H9 (cell line): ENCODE data around the gene TUSC7. TPM values are rescaled to one million over a fixed set of nuclear protein-coding genes. Genes with fewer than 3 reads are reported as not detected.

Experiments
- DNase-seq: peaks from one replicate; pipeline ENCODE4 v3.0.0-alpha.2; 2017
- H2AFZ ChIP-seq: one replicate; pipeline ENCODE4 v1.6.1; 2013; ENCODE audit warnings: mild to moderate bottlenecking, low read length, control low read depth, moderate library complexity
- H2AK5ac ChIP-seq: 2 replicates; pipeline ENCODE4 v1.6.1; 2013; ENCODE audit warnings: low read length, control low read depth, mixed read lengths; ENCODE audit not compliant: insufficient read length
- H2BK120ac ChIP-seq: one replicate; pipeline ENCODE4 v1.6.1; 2013; ENCODE audit warnings: low read depth, mild to moderate bottlenecking, low read length, control low read depth, inconsistent platforms; ENCODE audit not compliant: poor library complexity, severe bottlenecking
- H2BK12ac ChIP-seq: 2 replicates; pipeline ENCODE4 v1.6.1; 2013; ENCODE audit warnings: low read length, control low read depth, mixed read lengths, low read depth; ENCODE audit not compliant: insufficient read length
- H2BK15ac ChIP-seq: 2 replicates; pipeline ENCODE4 v1.6.1; 2013; ENCODE audit warnings: low read depth, low read length, control low read depth
- H2BK20ac ChIP-seq: one replicate; pipeline ENCODE4 v1.6.1; 2013; ENCODE audit warnings: low read depth, mild to moderate bottlenecking, low read length, control low read depth, inconsistent platforms; ENCODE audit not compliant: poor library complexity, severe bottlenecking
- H2BK5ac ChIP-seq: 2 replicates; pipeline ENCODE4 v1.6.1; 2013; ENCODE audit warnings: low read length, control low read depth, mixed read lengths; ENCODE audit not compliant: insufficient read length
- H3K14ac ChIP-seq: 2 replicates; pipeline ENCODE4 v1.6.1; 2013; ENCODE audit warnings: low read length, control low read depth; ENCODE audit not compliant: insufficient read depth
- H3K18ac ChIP-seq: 2 replicates; pipeline ENCODE4 v1.6.1; 2013; ENCODE audit warnings: low read depth, mild to moderate bottlenecking, mixed read lengths, low read length, control low read depth; ENCODE audit not compliant: insufficient read length
- H3K23ac ChIP-seq: 2 replicates; pipeline ENCODE4 v1.6.1; 2013; ENCODE audit warnings: low read length, control low read depth, mixed read lengths, low read depth; ENCODE audit not compliant: insufficient read length
- H3K23me2 ChIP-seq: 2 replicates; pipeline ENCODE4 v1.6.1; 2013; ENCODE audit warnings: low read depth, mild to moderate bottlenecking, mixed read lengths, low read length, control low read depth; ENCODE audit not compliant: insufficient read length, poor library complexity, severe bottlenecking
- H3K27ac ChIP-seq: 2 replicates; pipeline ENCODE4 v1.5.1; 2013; ENCODE audit warnings: low read length, control low read depth, mixed read lengths, low read depth; ENCODE audit not compliant: insufficient read length
- H3K27me3 ChIP-seq: 2 replicates; pipeline ENCODE4 v1.6.1; 2013; ENCODE audit warnings: low read length, control low read depth, inconsistent platforms; ENCODE audit not compliant: insufficient read depth
- H3K4ac ChIP-seq: 2 replicates; pipeline ENCODE4 v1.6.1; 2013; ENCODE audit warnings: low read depth, mild to moderate bottlenecking, control low read depth, inconsistent platforms, low read length, moderate library complexity
- H3K4me1 ChIP-seq: 2 replicates; pipeline ENCODE4 v1.6.1; 2013; ENCODE audit warnings: low read length, control low read depth, inconsistent platforms; ENCODE audit not compliant: insufficient read depth
- H3K4me2 ChIP-seq: 2 replicates; pipeline ENCODE4 v1.6.1; 2013; ENCODE audit warnings: low read length, control low read depth, mixed read lengths; ENCODE audit not compliant: insufficient read length, insufficient read depth
- H3K56ac ChIP-seq: 2 replicates; pipeline ENCODE4 v1.6.1; 2013; ENCODE audit warnings: low read depth, mild to moderate bottlenecking, mixed read lengths, low read length, control low read depth; ENCODE audit not compliant: insufficient read length
- H3K79me1 ChIP-seq: 2 replicates; pipeline ENCODE4 v1.6.1; 2013; ENCODE audit warnings: low read depth, mild to moderate bottlenecking, moderate library complexity, low read length, control low read depth, inconsistent platforms; ENCODE audit not compliant: insufficient read depth, poor library complexity, severe bottlenecking
- H3K79me2 ChIP-seq: 2 replicates; pipeline ENCODE4 v1.6.1; 2013; ENCODE audit warnings: low read length, control low read depth, inconsistent platforms; ENCODE audit not compliant: insufficient read depth
- H3K9ac ChIP-seq: 2 replicates; pipeline ENCODE4 v1.6.1; 2013; ENCODE audit warnings: low read length, control low read depth, mixed read lengths; ENCODE audit not compliant: insufficient read length; ENCODE audit errors: extremely low read depth
- H3K9me3 ChIP-seq: one replicate; pipeline ENCODE4 v1.6.1; 2013; ENCODE audit warnings: low read depth, low read length, inconsistent platforms; ENCODE audit not compliant: control insufficient read depth
- H3T11ph ChIP-seq: one replicate; pipeline ENCODE4 v1.6.1; 2013; ENCODE audit warnings: mild to moderate bottlenecking, low read length, control low read depth, inconsistent platforms
- H4K20me1 ChIP-seq: one replicate; pipeline ENCODE4 v1.6.1; 2013; ENCODE audit not compliant: control insufficient read depth, insufficient read length, insufficient read depth
- H4K5ac ChIP-seq: 2 replicates; pipeline ENCODE4 v1.6.1; 2013; ENCODE audit warnings: low read depth, mild to moderate bottlenecking, mixed read lengths, low read length, control low read depth; ENCODE audit not compliant: insufficient read length
- H4K8ac ChIP-seq: replicated peaks from 2 replicates; pipeline ENCODE4 v1.6.1; 2013; ENCODE audit warnings: low read length, control low read depth, mixed read lengths, low read depth; ENCODE audit not compliant: insufficient read length
- H4K91ac ChIP-seq: 2 replicates; pipeline ENCODE4 v1.6.1; 2013; ENCODE audit warnings: low read depth, mild to moderate bottlenecking, moderate library complexity, mixed read lengths, low read length, control low read depth; ENCODE audit not compliant: insufficient read length
- H3K27ac Mint-ChIP-seq, 3 experiments: 2 replicates in 2 of 3; 3 replicates in 1 of 3; pipeline ENCODE4 v1.8.0; 2020 to 2021; ENCODE audit warnings: mixed read lengths in 3 of 3, mild to moderate bottlenecking in 1 of 3, moderate library complexity in 1 of 3
- H3K27me3 Mint-ChIP-seq: 2 replicates; pipeline ENCODE4 v1.8.0; 2021; ENCODE audit warnings: low read depth, mild to moderate bottlenecking, moderate library complexity, mixed read lengths
- H3K36me3 Mint-ChIP-seq, 3 experiments: 2 replicates in 2 of 3; 3 replicates in 1 of 3; pipeline ENCODE4 v1.8.0; 2020 to 2021; ENCODE audit warnings: low read depth in 3 of 3, mixed read lengths in 3 of 3; ENCODE audit not compliant: insufficient read depth in 1 of 3
- H3K4me1 Mint-ChIP-seq, 2 experiments: 2 replicates each; pipeline ENCODE4 v1.8.0; 2020; ENCODE audit warnings: mixed read lengths in 2 of 2
- H3K4me3 Mint-ChIP-seq, 2 experiments: 2 replicates in 1 of 2; 3 replicates in 1 of 2; pipeline ENCODE4 v1.8.0; 2020 to 2021; ENCODE audit warnings: mild to moderate bottlenecking in 2 of 2, mixed read lengths in 2 of 2, moderate library complexity in 1 of 2
- H3K9me3 Mint-ChIP-seq, 2 experiments: 2 replicates in 1 of 2; 3 replicates in 1 of 2; pipeline ENCODE4 v1.8.0; 2020; ENCODE audit warnings: mild to moderate bottlenecking in 2 of 2, mixed read lengths in 2 of 2, moderate library complexity in 1 of 2
- WGBS: extraction: QIAGEN DNeasy Blood & Tissue Kit; methylation state at CpG from one replicate; pipeline ENCODE4 v1.1.7; 2013; ENCODE audit warnings: missing lambda C conversion rate, low lambda C conversion rate, mixed read lengths; ENCODE audit not compliant: insufficient read length; ENCODE audit errors: extremely low coverage; 5-methylcytosine and 5-hydroxymethylcytosine counted together
- total RNA-seq: library from RNA; stranded (reverse); gene quantifications from 2 replicates; pipeline ENCODE4 v1.2.1, GENCODE V29; 2021
- TF ChIP-seq, protein P1 (sequence below): fragments of 200-600 bp; sonication (generic); conservative IDR thresholded peaks from 3 replicates; pipeline ENCODE4 v1.8.0; 2021; ENCODE audit warnings: antibody characterized with exemption, mild to moderate bottlenecking

TUSC7 gene
- total RNA-seq, 1 experiment from 2014 or later = not detected

DNA sequence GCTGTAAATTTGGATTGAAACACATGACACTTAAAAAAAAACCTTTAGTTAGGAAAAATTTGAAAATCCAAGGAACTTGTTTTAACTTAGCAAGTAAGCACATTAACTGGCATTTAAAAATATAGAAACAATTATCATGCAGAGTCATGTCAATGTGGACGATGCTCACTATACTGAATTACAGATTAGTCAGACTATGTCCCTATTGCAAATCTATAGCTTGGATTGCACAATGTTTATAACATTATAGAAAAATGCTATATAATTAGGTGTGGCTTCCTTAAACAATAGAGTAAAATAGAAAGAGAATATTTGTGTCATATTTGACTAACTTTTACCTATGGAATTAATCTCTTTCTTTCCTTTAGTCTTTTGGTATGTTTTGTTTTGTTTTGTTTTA, 48.4 kb upstream of the TUSC7 start:
- Histone ChIP-seq H2AFZ (no peak overlapping the region), H3K56ac (no peak overlapping the region), H3K79me1 (no peaks in the 10 kb centered on the region), H2BK15ac (no peak overlapping the region), H4K20me1 (no peaks in the 10 kb centered on the region), H3K4me1 (no peaks in the 10 kb centered on the region), H3K27me3 (no peaks in the 10 kb centered on the region), H2BK20ac (no peak overlapping the region), H3K23me2 (no peaks in the 10 kb centered on the region), H4K8ac (no peak overlapping the region), H3K79me2 (no peaks in the 10 kb centered on the region), H3K18ac (no peak overlapping the region), H3K23ac (no peak overlapping the region), H3T11ph (no peak overlapping the region), H4K5ac (no peak overlapping the region), H4K91ac (no peak overlapping the region), H3K9ac (no peak overlapping the region), H2AK5ac (no peak overlapping the region), H2BK5ac (no peak overlapping the region), H3K4me2 (no peak overlapping the region), H3K27ac (no peak overlapping the region), H2BK12ac (no peak overlapping the region), H2BK120ac (no peak overlapping the region), H3K9me3 (no peaks in the 10 kb centered on the region), H3K14ac (no peak overlapping the region), H3K4ac (no peak overlapping the region)
- WGBS = no CpG with 5 or more reads among the region's 1 CpG
- H3K27ac Mint-ChIP-seq = no peak overlapping the region
- no peaks in the 10 kb centered on the region for H3K27me3 Mint-ChIP-seq
- TF ChIP-seq, protein P1, sequence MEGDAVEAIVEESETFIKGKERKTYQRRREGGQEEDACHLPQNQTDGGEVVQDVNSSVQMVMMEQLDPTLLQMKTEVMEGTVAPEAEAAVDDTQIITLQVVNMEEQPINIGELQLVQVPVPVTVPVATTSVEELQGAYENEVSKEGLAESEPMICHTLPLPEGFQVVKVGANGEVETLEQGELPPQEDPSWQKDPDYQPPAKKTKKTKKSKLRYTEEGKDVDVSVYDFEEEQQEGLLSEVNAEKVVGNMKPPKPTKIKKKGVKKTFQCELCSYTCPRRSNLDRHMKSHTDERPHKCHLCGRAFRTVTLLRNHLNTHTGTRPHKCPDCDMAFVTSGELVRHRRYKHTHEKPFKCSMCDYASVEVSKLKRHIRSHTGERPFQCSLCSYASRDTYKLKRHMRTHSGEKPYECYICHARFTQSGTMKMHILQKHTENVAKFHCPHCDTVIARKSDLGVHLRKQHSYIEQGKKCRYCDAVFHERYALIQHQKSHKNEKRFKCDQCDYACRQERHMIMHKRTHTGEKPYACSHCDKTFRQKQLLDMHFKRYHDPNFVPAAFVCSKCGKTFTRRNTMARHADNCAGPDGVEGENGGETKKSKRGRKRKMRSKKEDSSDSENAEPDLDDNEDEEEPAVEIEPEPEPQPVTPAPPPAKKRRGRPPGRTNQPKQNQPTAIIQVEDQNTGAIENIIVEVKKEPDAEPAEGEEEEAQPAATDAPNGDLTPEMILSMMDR = no peak
- no peaks in the 10 kb centered on the region for H3K9me3 Mint-ChIP-seq
- no peaks in the 10 kb centered on the region for H3K36me3 Mint-ChIP-seq
- H3K4me3 Mint-ChIP-seq = no peak overlapping the region
- peaks cover 8 to 10% of the 10 kb centered on the region in 2 experiments for H3K4me1 Mint-ChIP-seq
- DNase-seq = no peak
